ENCODE data around the gene ATP6V0E1.

Gene ATP6V0E1

GRCh38 chr5:173047838-173048105 is 64.2 kb downstream of the ATP6V0E1 start:
- no peaks in the 10 kb centered on the region for H3K36me3 Mint-ChIP-seq (ENCODE audit: low read depth)
- no peak for DNase-seq
- no peak overlapping the region for H3K27ac Mint-ChIP-seq
- H3K9me3 Mint-ChIP-seq = no peaks in the 10 kb centered on the region
- H3K4me1 Mint-ChIP-seq (ENCODE audit: low read depth) = no peaks in the 10 kb centered on the region
- no peak overlapping the region for H3K4me3 Mint-ChIP-seq
- H3K27me3 Mint-ChIP-seq = no peaks in the 10 kb centered on the region

- no peaks in the 10 kb centered on the region for H3K9me3 Mint-ChIP-seq
- peaks cover under 1% of the 10 kb centered on the region for H3K36me3 Mint-ChIP-seq (ENCODE audit: low read depth)
- H3K27me3 Mint-ChIP-seq = no peaks in the 10 kb centered on the region
- H3K4me3 Mint-ChIP-seq = no peak overlapping the region
- H3K4me1 Mint-ChIP-seq (ENCODE audit: low read depth) = peaks cover 24% of the 10 kb centered on the region
- no peak overlapping the region for H3K27ac Mint-ChIP-seq
- DNase-seq = no peak
These were observed 67.2 kb downstream of the ATP6V0E1 start for GRCh38 chr5:173050791-173051190.

GRCh38 chr5:173051746-173052145 is 68.2 kb downstream of the ATP6V0E1 start:
- no peak for DNase-seq
- Mint-ChIP-seq H3K9me3 (no peaks in the 10 kb centered on the region), H3K27ac (no peak overlapping the region), H3K4me1 (ENCODE audit: low read depth) (peaks cover 26% of the 10 kb centered on the region), H3K36me3 (ENCODE audit: low read depth) (peaks cover 2% of the 10 kb centered on the region), H3K4me3 (no peak overlapping the region), H3K27me3 (no peaks in the 10 kb centered on the region)

GRCh38 chr5:173053041-173053440 is 69.5 kb downstream of the ATP6V0E1 start:
- Mint-ChIP-seq H3K9me3 (no peaks in the 10 kb centered on the region), H3K27me3 (no peaks in the 10 kb centered on the region), H3K36me3 (ENCODE audit: low read depth) (peaks cover 6% of the 10 kb centered on the region), H3K4me1 (ENCODE audit: low read depth) (peaks cover 31% of the 10 kb centered on the region), H3K4me3 (no peak overlapping the region), H3K27ac (no peak overlapping the region)
- no peak for DNase-seq

- H3K9me3 Mint-ChIP-seq = no peaks in the 10 kb centered on the region
- H3K27me3 Mint-ChIP-seq = no peaks in the 10 kb centered on the region
- no peak for DNase-seq
- peaks cover 41% of the 10 kb centered on the region for H3K4me1 Mint-ChIP-seq (ENCODE audit: low read depth)
- H3K36me3 Mint-ChIP-seq (ENCODE audit: low read depth) = peaks cover 7% of the 10 kb centered on the region
- peak overlapping the region; percentile 84 for H3K4me3 Mint-ChIP-seq
- H3K27ac Mint-ChIP-seq = peak overlapping the region; percentile 96
These were observed 71.6 kb downstream of the ATP6V0E1 start for GRCh38 chr5:173055042-173055721.

- Mint-ChIP-seq H3K4me1 (ENCODE audit: low read depth) (peaks cover 45% of the 10 kb centered on the region), H3K4me3 (peak overlapping the region; percentile 84), H3K9me3 (no peaks in the 10 kb centered on the region), H3K27ac (peak overlapping the region; percentile 96), H3K27me3 (no peaks in the 10 kb centered on the region), H3K36me3 (ENCODE audit: low read depth) (peaks cover 10% of the 10 kb centered on the region)
- DNase-seq = no peak
These were observed 72.1 kb downstream of the ATP6V0E1 start for GRCh38 chr5:173055722-173055982.

- DNase-seq = peak; percentile 98
- Mint-ChIP-seq H3K36me3 (ENCODE audit: low read depth) (peaks cover 10% of the 10 kb centered on the region), H3K4me1 (ENCODE audit: low read depth) (peaks cover 51% of the 10 kb centered on the region), H3K9me3 (no peaks in the 10 kb centered on the region), H3K4me3 (peak within 1 kb of the TSS; percentile 95), H3K27me3 (no peaks in the 10 kb centered on the region), H3K27ac (peak within 1 kb of the TSS; percentile 99)
These were observed 72.6 kb downstream of the ATP6V0E1 start, which contains the start of gene CREBRF for GRCh38 chr5:173055983-173056782. Gene CREBRF, plus strand, starts transcription at chr5:173056352. Its CDS starts 24,424 bp downstream, at chr5:173080776.

- peak overlapping the region; percentile 95 for H3K4me3 Mint-ChIP-seq
- H3K36me3 Mint-ChIP-seq (ENCODE audit: low read depth) = peaks cover 10% of the 10 kb centered on the region
- no peak for DNase-seq
- H3K27ac Mint-ChIP-seq = peak overlapping the region; percentile 99
- H3K9me3 Mint-ChIP-seq = no peaks in the 10 kb centered on the region
- H3K4me1 Mint-ChIP-seq (ENCODE audit: low read depth) = peaks cover 56% of the 10 kb centered on the region
- H3K27me3 Mint-ChIP-seq = no peaks in the 10 kb centered on the region
These were observed 73.2 kb downstream of the ATP6V0E1 start for GRCh38 chr5:173056783-173057061.

GRCh38 chr5:173057062-173057924 is 73.7 kb downstream of the ATP6V0E1 start:
- Mint-ChIP-seq H3K36me3 (ENCODE audit: low read depth) (peaks cover 10% of the 10 kb centered on the region), H3K9me3 (no peaks in the 10 kb centered on the region), H3K4me3 (peak overlapping the region; percentile 95), H3K27me3 (no peaks in the 10 kb centered on the region), H3K4me1 (ENCODE audit: low read depth) (peaks cover 62% of the 10 kb centered on the region), H3K27ac (peak overlapping the region; percentile 99)
- DNase-seq = peak; percentile 99

- Mint-ChIP-seq H3K27me3 (no peaks in the 10 kb centered on the region), H3K27ac (peak overlapping the region; percentile 81), H3K4me1 (ENCODE audit: low read depth) (peaks cover 74% of the 10 kb centered on the region), H3K9me3 (no peaks in the 10 kb centered on the region), H3K36me3 (ENCODE audit: low read depth) (peaks cover 8% of the 10 kb centered on the region), H3K4me3 (no peak overlapping the region)
- no peak for DNase-seq
These were observed 78.6 kb downstream of the ATP6V0E1 start for GRCh38 chr5:173062141-173062540.

GRCh38 chr5:173065155-173065554 is 81.6 kb downstream of the ATP6V0E1 start:
- no peaks in the 10 kb centered on the region for H3K27me3 Mint-ChIP-seq

GRCh38 chr5:173069671-173070070 is 86.1 kb downstream of the ATP6V0E1 start:
- no peak for DNase-seq
- H3K4me1 Mint-ChIP-seq (ENCODE audit: low read depth) = peaks cover 70% of the 10 kb centered on the region
- peaks cover 2% of the 10 kb centered on the region for H3K36me3 Mint-ChIP-seq (ENCODE audit: low read depth)
- peak overlapping the region; percentile 58 for H3K27ac Mint-ChIP-seq
- H3K27me3 Mint-ChIP-seq = no peaks in the 10 kb centered on the region
- H3K4me3 Mint-ChIP-seq = peak overlapping the region; percentile 41
- no peaks in the 10 kb centered on the region for H3K9me3 Mint-ChIP-seq

More at GRCh38 chr5:173065155-173065554, 81.6 kb downstream of the ATP6V0E1 start:
- peak overlapping the region; percentile 64 for H3K4me3 Mint-ChIP-seq
- H3K36me3 Mint-ChIP-seq (ENCODE audit: low read depth) = peaks cover 3% of the 10 kb centered on the region
- no peaks in the 10 kb centered on the region for H3K9me3 Mint-ChIP-seq
- DNase-seq = no peak
- peaks cover 84% of the 10 kb centered on the region for H3K4me1 Mint-ChIP-seq (ENCODE audit: low read depth)
- peak overlapping the region; percentile 89 for H3K27ac Mint-ChIP-seq

GRCh38 chr5:173075137-173075843 is 91.7 kb downstream of the ATP6V0E1 start:
- H3K4me3 Mint-ChIP-seq = no peak overlapping the region
- H3K9me3 Mint-ChIP-seq = no peaks in the 10 kb centered on the region
- peaks cover 4% of the 10 kb centered on the region for H3K36me3 Mint-ChIP-seq (ENCODE audit: low read depth)
- H3K27ac Mint-ChIP-seq = peak overlapping the region; percentile 59
- peaks cover 50% of the 10 kb centered on the region for H3K4me1 Mint-ChIP-seq (ENCODE audit: low read depth)
- no peak for DNase-seq
- H3K27me3 Mint-ChIP-seq = no peaks in the 10 kb centered on the region

GRCh38 chr5:173075970-173076369 is 92.4 kb downstream of the ATP6V0E1 start:
- no peak overlapping the region for H3K4me3 Mint-ChIP-seq
- no peak overlapping the region for H3K27ac Mint-ChIP-seq
- H3K27me3 Mint-ChIP-seq = no peaks in the 10 kb centered on the region
- H3K36me3 Mint-ChIP-seq (ENCODE audit: low read depth) = peaks cover 10% of the 10 kb centered on the region
- H3K4me1 Mint-ChIP-seq (ENCODE audit: low read depth) = peaks cover 51% of the 10 kb centered on the region
- no peaks in the 10 kb centered on the region for H3K9me3 Mint-ChIP-seq
- no peak for DNase-seq
